UCSD-AML1 (cell line): ENCODE measurements around the gene SMIM38.

ENCODE experiments used
- DNase-seq: peaks from one replicate; lab custom pipeline; 2025; ENCODE audit not compliant: unreplicated experiment; lab: John Stamatoyannopoulos, UW

SMIM38 gene

DNA sequence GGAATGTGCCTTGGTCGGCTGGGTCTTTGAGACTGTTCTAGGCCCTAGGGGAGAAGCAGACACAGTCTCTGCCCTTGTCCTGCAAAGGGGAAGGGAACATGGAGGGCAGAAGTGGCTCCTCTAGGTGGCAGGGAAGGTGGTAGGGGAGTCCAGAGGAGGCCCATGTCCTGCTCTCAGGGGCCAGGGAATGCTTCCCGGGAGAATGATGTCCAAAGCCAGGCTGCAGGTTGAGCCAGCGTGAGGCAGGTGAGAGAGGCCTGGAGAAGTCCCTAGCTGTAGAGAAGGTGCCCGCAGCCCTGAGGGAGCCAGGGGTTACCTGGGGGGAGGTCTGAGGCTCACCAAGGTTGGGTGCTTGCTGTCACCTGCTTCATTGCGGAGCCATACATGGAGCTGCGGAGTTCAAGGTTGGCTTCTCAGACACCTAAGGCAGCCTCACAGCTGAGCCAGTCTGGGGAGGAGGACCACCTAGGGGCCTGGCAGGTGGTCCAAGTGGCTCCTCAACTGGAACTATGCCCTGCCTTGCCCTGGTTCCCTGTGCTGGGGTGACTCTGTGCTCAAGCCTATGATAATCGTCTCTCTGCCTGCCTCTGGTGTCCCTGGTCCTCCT is 46.1 kb downstream of the SMIM38 start:
- DNase-seq: no peak

DNA sequence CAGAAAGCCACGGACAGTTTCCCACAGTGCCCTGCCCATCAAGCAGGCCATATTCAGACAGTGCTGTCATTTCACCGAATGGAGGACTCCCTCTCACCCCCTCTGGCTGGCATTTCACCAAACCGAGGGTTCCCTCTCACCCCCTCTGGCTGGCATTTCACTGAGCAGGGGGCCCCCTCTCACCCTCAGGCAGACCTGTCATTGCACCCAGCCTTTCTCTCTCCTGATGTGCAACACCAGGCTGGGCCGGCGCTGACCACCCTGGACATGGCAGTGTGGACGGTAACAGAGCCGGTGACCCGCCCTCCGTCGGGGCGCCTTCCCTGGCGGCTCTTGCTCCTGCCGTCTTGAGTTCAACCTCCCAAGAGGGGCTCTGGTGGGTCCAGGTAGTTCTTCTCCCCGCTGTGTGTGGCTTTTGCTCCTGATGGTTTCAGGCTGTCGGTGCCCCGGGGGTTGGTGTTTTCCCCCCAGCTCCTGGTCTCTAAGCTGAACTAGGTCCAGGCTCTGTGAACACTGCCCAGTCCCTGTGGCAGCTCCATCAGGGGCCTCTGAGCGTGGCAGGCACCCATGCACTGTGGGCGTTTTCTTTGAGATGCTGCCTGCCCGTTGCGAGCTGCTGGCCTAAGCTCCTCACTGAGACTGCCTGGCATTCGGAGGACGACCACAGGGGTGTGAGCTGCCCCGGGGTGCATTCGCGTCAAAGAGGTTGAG is 46.9 kb downstream of the SMIM38 start:
- no peak for DNase-seq

DNA sequence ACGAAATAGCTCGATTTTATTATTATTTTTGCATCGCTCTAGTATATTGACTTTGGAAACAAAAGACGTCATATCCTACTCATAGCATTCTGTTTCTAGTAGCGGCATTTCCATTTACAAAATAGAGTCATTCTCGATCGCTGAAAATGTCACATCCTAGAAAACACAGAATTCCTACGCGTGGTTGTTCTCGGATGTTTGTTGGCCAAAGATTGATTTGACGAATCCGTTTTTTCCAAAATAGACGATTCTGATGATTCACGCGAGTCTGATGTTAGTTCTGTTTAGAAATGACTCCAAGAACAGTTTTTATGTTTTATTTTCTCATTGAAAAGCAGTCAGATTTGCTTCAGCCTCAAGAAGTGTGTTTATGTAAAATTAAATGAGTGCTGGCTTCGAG is 47.6 kb downstream of the SMIM38 start:
- no peak for DNase-seq

DNA sequence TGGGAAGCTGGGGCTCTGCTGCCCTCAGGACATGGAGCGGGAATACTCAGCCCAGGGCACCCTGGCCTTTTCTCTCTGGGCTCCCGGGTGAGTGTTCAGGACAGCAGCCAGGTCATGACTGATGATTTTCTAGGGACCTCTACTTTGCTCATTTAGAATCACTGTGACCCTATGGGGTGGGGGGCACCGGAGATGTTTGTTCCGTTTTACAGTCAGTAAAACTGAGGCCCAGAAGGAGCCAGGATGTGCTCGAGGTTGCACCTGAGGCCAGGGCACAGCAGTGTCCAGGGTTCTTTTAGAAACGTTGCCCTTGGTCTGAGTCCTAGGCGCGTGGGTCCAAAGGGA is 48.1 kb downstream of the SMIM38 start:
- DNase-seq: no peak

DNA sequence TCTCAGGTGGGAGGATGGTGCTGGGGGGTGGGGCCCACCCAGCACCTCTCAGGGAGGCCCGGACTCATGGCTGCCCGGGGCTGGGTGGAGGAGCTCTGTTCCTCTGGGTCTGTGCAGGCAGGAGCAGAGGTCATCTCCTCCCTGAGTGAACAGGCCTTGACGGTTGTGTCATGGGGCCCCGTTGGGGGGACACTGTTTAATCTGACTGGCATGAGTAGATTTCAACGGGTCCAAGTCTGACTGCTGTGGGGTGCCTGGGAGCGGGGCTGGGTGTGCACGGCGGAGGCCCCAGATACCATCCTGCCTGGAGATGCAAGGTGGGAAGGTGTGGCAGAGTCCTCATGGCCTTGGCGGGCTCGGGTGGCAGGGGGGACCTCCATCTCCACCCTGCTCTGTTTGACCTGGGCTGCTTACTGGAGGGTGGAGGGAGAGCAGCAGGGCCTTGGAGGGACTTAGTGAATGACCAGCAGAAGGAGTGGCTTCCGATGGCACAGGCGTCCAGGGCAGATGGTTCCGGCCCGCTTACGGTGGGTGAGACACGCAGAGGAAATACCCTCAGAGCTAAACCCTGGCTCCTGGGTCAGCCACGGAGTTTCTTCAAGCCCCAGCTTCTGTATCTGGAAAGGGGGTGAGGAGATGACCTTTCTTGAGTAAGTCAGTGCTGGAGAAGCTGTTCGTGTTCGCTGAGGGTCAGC is 48.7 kb downstream of the SMIM38 start:
- DNase-seq: no peak

DNA sequence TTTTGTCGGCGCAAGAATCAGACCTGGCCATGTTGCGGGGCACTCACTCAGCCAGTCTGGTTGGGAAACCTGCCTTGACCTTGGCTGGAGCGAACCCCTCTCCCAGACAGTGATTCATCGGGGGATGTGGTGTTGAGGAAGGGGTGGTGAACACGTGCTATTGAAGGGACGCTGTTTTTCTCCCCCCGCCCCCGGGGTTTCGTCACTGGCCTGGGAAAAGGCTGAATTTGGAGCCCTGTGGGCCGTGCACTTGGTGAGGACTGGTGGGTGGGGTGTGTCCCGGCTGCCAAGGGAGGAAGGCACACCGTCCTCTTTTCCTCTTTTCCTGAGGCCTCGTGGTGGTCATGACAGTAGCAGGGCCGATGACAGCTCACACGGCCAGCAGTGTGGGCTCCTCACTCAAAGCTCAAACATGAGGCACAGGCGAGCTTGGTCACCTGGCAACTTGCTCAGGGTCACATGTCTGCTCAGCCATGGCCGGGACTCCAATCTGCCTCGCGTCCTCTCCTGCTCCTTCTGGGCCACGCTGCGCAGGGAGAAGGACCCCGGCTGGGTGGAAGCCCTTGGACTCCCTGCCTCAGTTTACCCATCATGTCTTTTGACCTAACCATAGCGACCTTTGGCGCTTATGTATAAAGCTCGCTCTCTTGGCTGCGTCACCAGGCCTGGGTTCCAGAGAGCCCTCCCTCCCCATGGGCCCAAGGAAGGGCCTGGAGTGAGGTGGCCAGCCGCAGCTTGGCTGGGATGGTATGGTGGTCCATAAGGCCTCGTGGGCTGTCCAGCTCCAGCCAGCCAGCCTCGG is 49.4 kb downstream of the SMIM38 start:
- DNase-seq: no peak
